Vagina (tissue), 2 donors: ENCODE measurements around the gene MID1. TPM values are rescaled to one million over a fixed set of nuclear protein-coding genes. Genes with fewer than 3 reads are reported as not detected.

Source experiments
- DNase-seq, 2 donors: peaks; one replicate each; pipeline ENCODE4 v3.0.0-alpha.2; 2017; ENCODE audit errors: extremely low spot score in 2 of 2
- H3K27ac ChIP-seq: fragments of 200-600 bp; sonication (generic); one replicate; pipeline ENCODE4 v1.5.1; 2019
- H3K27me3 ChIP-seq: fragments of 200-600 bp; sonication (generic); one replicate; pipeline ENCODE4 v1.5.1; 2019
- H3K36me3 ChIP-seq, 2 donors: fragments of 200-600 bp; sonication (generic); one replicate each; pipeline ENCODE4 v1.5.1; 2017 to 2019
- H3K4me1 ChIP-seq: fragments of 200-600 bp; sonication (generic); one replicate; pipeline ENCODE4 v1.5.1; 2019
- H3K4me3 ChIP-seq, 2 donors: fragments of 200-600 bp; sonication (generic); 1 replicate in 1 of 2; 2 replicates in 1 of 2; pipeline ENCODE4 v1.5.1; 2016 to 2019
- H3K9me3 ChIP-seq: fragments of 200-600 bp; sonication (generic); one replicate; pipeline ENCODE4 v1.5.1; 2019
- POLR2A ChIP-seq, 2 donors: fragments of 450-650 bp; IDR thresholded peaks; one replicate each; pipeline ENCODE4 v1.6.1; 2017; ENCODE audit warnings: antibody characterized with exemption in 2 of 2, mild to moderate bottlenecking in 2 of 2, moderate library complexity in 2 of 2
- POLR2AphosphoS5 ChIP-seq, 2 donors: sonication (generic); formaldehyde crosslinking; IDR thresholded peaks; one replicate each; pipeline ENCODE4 v1.9.0; 2017; ENCODE audit warnings: antibody characterized with exemption in 2 of 2, mild to moderate bottlenecking in 2 of 2, low read depth in 1 of 2; ENCODE audit not compliant: insufficient read depth in 1 of 2
- intact Hi-C: fragments of 100-400 bp; cut with DNase I; formaldehyde crosslinking; loops from one replicate; pipeline ENCODE4 v1.15.1; 2023
- total RNA-seq: library from RNA; depleted of rRNA; stranded (reverse); fragments of >200 nt; gene quantifications from one replicate; pipeline ENCODE4 v1.2.3, GENCODE V29; 2016
- TF ChIP-seq, protein P1 (sequence below), 3 experiments: fragments of 450-650 bp in 2 of 3; fragments of 200-600 bp in 1 of 3; sonication (generic) in 1 of 3; IDR thresholded peaks; one replicate each; pipeline ENCODE4 v1.5.1; 2017 to 2019; ENCODE audit warnings: antibody characterized with exemption in 3 of 3, mild to moderate bottlenecking in 2 of 3, moderate library complexity in 2 of 3

Gene MID1
- total RNA-seq, 1 donor from 2014 or later: 16.2 TPM

- Histone ChIP-seq H3K4me3 (no peak overlapping the region), H3K9me3 (no peaks in the 10 kb centered on the region), H3K27me3 (no peaks in the 10 kb centered on the region), H3K36me3 (no peaks in the 10 kb centered on the region), H3K27ac (no peak overlapping the region), H3K4me1 (no peaks in the 10 kb centered on the region)
- no peak for DNase-seq
- TF ChIP-seq, protein P1, sequence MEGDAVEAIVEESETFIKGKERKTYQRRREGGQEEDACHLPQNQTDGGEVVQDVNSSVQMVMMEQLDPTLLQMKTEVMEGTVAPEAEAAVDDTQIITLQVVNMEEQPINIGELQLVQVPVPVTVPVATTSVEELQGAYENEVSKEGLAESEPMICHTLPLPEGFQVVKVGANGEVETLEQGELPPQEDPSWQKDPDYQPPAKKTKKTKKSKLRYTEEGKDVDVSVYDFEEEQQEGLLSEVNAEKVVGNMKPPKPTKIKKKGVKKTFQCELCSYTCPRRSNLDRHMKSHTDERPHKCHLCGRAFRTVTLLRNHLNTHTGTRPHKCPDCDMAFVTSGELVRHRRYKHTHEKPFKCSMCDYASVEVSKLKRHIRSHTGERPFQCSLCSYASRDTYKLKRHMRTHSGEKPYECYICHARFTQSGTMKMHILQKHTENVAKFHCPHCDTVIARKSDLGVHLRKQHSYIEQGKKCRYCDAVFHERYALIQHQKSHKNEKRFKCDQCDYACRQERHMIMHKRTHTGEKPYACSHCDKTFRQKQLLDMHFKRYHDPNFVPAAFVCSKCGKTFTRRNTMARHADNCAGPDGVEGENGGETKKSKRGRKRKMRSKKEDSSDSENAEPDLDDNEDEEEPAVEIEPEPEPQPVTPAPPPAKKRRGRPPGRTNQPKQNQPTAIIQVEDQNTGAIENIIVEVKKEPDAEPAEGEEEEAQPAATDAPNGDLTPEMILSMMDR (IDR thresholded peaks at IDR 0.05): no peak
- TF ChIP-seq POLR2A (IDR thresholded peaks at IDR 0.05) (no peak), POLR2AphosphoS5 (IDR thresholded peaks at IDR 0.05; ENCODE audit: insufficient read depth in 1 of 2, low read depth in 1 of 2) (no peak)
- intact Hi-C loops: no loop called here
These were observed 53.2 kb downstream of the MID1 start for GRCh38 chrX:10567136-10567535.

DNA sequence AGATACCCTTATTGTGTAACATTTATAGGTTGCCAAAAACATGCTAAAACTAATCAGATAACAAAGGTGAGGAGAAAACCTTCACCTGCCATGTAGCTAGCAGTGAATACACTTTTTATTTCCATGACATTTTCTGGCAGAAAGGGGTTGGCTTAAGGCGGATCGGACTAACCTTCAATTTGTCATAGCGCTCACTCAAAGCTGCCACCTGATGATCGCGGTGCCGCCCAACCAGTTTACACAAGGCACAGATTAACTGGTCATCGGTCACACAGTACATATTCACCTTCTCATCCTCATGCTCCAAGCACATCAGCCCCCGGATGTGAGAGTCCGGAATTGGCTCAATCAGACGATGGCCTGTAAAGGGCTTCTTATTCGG, 53.7 kb downstream of the MID1 start:
- H3K4me1 ChIP-seq: no peaks in the 10 kb centered on the region
- intact Hi-C loops: no loop called here
- H3K36me3 ChIP-seq: no peaks in the 10 kb centered on the region
- no peak overlapping the region for H3K4me3 ChIP-seq
- H3K27me3 ChIP-seq: no peaks in the 10 kb centered on the region
- no peak overlapping the region for H3K27ac ChIP-seq
- DNase-seq: no peak
- no peaks in the 10 kb centered on the region for H3K9me3 ChIP-seq
- TF ChIP-seq, protein P1 (IDR thresholded peaks at IDR 0.05): no peak
- TF ChIP-seq POLR2A (IDR thresholded peaks at IDR 0.05) (no peak), POLR2AphosphoS5 (IDR thresholded peaks at IDR 0.05; ENCODE audit: insufficient read depth in 1 of 2, low read depth in 1 of 2) (no peak)

- Histone ChIP-seq H3K27me3 (no peaks in the 10 kb centered on the region), H3K27ac (no peak overlapping the region), H3K36me3 (no peaks in the 10 kb centered on the region), H3K4me1 (no peaks in the 10 kb centered on the region), H3K9me3 (no peaks in the 10 kb centered on the region), H3K4me3 (no peak overlapping the region)
- TF ChIP-seq, protein P1 (IDR thresholded peaks at IDR 0.05): no peak
- intact Hi-C loops: no loop called here
- no peak for DNase-seq
These were observed 55.9 kb downstream of the MID1 start for GRCh38 chrX:10564484-10564883.

DNA sequence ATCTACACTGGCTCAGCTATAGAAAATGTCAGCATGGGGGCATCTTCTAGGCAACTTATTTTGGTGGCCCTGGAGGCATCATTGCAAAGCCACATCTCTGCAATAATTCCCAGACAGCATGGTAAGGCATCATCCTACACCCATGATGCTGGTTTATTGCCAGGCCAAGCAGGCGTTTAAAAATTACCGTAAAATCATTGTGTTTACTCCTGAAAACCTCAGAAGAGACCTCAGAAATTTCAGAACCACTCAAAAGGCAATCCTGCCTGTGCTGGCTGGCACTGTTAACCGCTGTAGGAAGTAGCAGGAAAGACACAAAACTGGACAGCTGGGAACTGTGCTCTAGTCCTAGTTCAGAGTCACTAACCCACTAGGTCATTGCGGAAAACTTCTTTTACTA, 63.2 kb downstream of the MID1 start:
- no peak overlapping the region for H3K27ac ChIP-seq
- H3K27me3 ChIP-seq: no peaks in the 10 kb centered on the region
- no peak for TF ChIP-seq POLR2AphosphoS5 (IDR thresholded peaks at IDR 0.05; ENCODE audit: insufficient read depth in 1 of 2, low read depth in 1 of 2)
- no peak for TF ChIP-seq POLR2A (IDR thresholded peaks at IDR 0.05)
- TF ChIP-seq, protein P1 (IDR thresholded peaks at IDR 0.05): no peak
- intact Hi-C loops: no loop called here
- H3K9me3 ChIP-seq: no peaks in the 10 kb centered on the region
- no peaks in the 10 kb centered on the region for H3K36me3 ChIP-seq
- peaks cover 10% of the 10 kb centered on the region for H3K4me1 ChIP-seq
- no peak for DNase-seq
- no peak overlapping the region for H3K4me3 ChIP-seq

GRCh38 chrX:10556405-10556804, 64.0 kb downstream of the MID1 start:
- H3K4me3 ChIP-seq: no peak overlapping the region
- intact Hi-C loops: no loop called here

More at GRCh38 chrX:10556405-10556804, 64.0 kb downstream of the MID1 start:
- Histone ChIP-seq H3K27me3 (no peaks in the 10 kb centered on the region), H3K27ac (no peak overlapping the region), H3K4me1 (peaks cover 10% of the 10 kb centered on the region), H3K9me3 (no peaks in the 10 kb centered on the region), H3K36me3 (no peaks in the 10 kb centered on the region)
- TF ChIP-seq POLR2A (IDR thresholded peaks at IDR 0.05): no peak
- TF ChIP-seq POLR2AphosphoS5 (IDR thresholded peaks at IDR 0.05; ENCODE audit: insufficient read depth in 1 of 2, low read depth in 1 of 2): no peak
- TF ChIP-seq, protein P1 (IDR thresholded peaks at IDR 0.05): no peak
- DNase-seq: no peak
